ENCODE results near the gene CCDC91.
A peak's percentile ranks its signal among the peaks of the same experiment; 100 is the strongest.
"Not testable (repeated sequence)": the region's sequence is repeated elsewhere in the genome, so short reads cannot be mapped to it uniquely, and the experiment has no call there.

CCDC91 gene

GRCh38 chr12:28374556-28374955, 184.3 kb downstream of the CCDC91 start:
- DNase-seq, result no peak

DNA sequence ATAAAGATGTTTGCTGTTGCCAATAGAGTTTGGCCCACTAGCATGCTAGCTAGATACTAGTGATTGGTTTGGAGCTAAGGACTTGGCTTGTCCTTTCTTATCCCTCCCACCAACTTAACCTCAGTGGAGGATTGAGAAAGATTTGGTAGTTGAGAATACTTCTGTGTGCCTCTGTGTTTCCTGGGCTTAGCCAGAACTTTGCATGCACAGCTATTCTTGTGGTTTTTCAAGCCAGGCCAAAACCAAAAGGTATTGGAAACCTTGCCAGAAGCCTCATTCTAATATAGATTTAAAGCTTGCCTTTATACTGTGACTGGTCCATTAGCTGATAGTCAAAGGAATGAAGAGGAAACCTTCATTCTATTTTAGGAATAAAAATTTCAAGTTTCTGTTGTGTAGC, 188.5 kb downstream of the CCDC91 start:
- DNase-seq, result no peak

DNA sequence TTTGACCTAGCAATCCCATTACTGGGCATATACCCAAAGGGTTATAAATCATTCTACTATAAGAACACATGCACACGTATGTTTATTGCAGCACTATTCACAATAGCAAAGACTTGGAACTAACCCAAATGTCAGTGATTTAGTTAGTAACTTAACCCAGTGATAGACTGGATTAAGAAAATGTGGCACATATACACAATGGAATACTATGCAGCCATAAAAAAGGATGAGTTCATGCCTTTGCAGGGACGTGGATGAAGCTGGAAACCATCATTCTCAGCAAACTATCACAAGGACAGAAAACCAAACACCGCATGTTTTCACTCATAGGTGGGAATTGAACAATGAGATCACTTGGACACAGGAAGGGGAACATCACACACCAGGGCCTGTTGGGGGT, 189.5 kb downstream of the CCDC91 start:
- not testable (repeated sequence) for DNase-seq

GRCh38 chr12:28383368-28383767, 193.1 kb downstream of the CCDC91 start:
- no peak for DNase-seq

GRCh38 chr12:28388879-28389278, 198.6 kb downstream of the CCDC91 start:
- no peak for DNase-seq

GRCh38 chr12:28390206-28390605, 199.9 kb downstream of the CCDC91 start:
- no peak for DNase-seq

DNA sequence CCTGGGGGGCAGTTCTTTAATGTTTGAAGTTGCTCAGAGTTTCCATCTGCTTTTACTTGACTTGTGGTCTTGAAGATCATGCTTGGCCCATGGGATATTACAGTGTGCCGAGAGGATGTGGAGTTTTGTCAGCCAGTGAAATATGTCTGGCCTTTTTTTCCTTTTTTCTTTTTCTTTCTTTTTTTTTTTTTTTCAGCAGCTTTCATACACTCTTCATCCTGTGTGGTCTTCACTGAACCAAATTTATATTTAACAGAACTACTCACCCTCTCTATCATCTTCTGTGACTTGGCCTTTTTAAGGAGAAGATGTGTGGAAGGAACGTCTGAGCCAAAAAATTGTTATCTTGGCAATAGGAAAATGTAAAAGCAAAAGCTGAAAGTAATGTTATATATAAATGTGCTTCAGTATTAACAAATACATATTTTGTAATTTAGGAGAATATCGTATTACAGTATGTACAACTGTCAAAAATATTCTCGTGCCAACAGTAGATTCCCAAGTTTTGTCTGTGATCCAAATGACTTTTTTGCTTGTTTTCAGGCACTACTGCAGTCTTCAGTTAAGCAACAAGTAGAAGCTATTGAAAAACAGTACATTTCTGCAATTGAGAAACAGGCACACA, 200.6 kb downstream of the CCDC91 start:
- DNase-seq, result peak in 1 of 3 experiments; percentile 14

- DNase-seq, result no peak
Measured at GRCh38 chr12:28409892-28410291, 219.6 kb downstream of the CCDC91 start.

DNA sequence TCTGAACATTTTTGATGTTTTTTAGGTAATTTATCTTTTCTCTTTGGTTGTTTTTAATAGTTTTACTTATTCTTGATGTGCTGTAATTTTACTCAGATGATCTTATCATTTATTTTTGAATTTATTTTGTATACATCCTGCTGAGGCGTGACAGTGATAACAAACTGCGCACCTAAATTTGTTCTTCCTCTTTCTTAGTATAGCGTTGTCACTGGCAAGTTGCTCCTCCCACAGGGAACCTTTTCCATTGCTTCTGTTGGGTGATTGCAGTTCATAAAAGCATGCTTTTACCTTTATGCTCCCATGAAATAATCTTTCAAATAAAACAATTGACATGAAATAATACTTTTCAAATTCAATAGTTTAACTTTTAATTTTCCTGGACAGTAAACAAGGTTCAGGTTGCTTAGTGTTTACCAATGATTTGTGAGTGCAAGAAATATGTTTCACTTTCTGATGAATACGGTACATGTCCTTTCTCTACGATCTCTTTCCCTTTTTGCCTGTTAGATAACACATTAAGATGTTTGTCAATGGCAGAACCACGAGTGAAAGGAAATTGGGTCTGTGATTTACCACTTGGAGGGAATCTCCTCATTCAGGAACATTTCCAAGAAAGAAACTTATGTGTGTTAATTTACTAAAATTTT, 223.3 kb downstream of the CCDC91 start:
- DNase-seq, result no peak

DNA sequence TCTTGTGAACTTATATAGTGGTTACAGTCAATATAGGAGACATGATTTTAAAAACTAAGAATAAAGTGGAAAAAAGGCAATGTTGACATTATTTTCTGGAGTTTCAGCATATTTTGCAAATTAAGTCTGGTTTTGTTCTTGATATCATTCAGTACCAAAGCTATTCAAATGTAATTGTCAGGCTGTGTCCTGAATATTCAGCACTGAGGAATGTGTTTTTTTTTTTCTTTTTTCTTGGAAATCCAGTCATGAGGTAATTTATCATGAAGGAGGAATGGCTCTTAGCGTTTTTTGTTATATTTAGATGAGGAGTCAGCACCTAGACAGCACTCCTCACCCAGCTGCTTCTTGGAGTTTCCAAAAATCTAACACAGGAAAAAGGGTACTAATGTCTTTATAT, 225.5 kb downstream of the CCDC91 start:
- DNase-seq, result no peak

DNA sequence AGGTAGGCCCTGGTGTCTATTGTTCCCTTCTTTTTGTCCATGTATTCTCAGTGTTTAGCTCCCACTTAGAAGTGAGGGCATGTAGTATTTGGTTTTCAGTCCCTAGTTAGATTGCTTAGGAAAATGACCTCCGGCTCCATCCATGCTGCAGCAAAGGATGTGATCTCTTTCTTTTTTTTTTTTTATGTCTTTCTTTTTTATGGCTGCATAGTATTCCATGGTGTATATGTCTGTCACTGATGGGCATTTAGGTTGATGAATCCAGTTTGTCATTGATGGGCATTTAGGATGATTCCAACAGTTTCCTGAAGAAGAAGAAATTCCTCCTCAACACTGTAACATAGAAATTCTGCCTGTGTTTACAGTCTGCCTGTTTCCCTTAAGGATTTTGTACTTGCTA, 231.1 kb downstream of the CCDC91 start:
- no peak for DNase-seq

GRCh38 chr12:28424965-28425364, 234.7 kb downstream of the CCDC91 start:
- no peak for DNase-seq

- no peak for DNase-seq
Measured at GRCh38 chr12:28425526-28425925, 235.3 kb downstream of the CCDC91 start.

DNA sequence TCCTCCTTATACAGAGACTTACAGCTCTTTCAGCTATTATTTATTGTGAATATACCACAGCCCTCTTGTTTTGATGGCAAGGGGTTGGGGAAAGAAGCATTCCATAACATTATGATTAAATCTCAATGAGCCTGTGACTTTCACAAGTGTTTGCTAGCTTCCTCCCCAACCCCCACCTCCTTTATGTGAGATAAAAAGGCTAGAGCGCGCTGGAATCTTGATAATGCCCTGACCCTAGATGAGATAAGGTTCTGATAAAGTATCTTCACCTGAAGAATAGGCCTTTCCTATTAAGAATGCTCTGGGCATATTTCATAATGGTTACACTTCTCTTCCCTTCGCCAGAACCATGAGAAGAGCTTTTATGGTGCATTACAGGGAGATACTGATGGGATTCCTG, 236.8 kb downstream of the CCDC91 start:
- no peak for DNase-seq

DNA sequence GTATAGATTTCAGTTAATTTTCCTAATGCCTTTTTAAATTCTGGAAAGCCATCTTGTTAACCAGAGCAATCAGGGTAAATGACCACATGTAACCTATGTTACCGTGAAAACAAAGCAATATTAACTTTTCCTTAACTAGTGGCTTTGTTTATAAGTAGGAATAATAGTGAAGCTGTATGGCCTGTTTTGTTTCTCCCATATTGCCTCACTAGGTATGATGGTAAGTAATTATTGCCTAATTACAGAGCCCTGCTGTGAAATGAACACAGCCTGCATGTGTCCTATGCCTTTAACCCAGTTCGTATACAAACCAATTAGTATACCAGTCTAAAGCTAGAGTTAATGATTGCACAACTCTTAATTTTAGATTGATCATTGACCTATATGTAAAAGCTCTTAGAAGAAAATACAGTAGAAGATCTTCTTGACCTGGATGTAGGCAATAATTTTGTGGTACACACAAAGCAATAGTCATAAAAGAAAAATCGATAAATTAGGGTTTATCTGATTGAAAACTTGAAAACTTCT, 249.9 kb downstream of the CCDC91 start:
- DNase-seq, result peak in 2 of 3 experiments; percentile 35 to 86

DNA sequence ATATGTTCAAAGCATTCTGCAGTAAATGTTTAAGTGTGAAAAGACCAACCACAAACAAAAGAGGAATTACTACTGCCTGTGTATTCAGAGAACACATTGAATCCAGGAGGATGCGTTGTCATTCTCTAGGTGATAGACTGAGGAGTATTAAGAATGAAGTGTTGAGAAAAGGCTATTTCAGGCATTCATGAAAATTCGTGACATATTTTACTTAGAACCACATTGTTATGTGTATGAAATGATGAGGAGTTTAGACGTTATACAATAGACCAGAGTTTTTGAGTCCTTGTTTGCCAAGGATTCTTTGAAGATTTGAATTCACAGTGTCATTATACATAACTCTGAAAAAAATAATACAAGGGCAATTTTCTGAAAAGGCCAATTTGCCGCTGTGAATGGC, 251.8 kb downstream of the CCDC91 start:
- DNase-seq, result no peak

- peak; percentile 14 to 80 (median 36) for DNase-seq
Measured at GRCh38 chr12:28443337-28443736, 253.1 kb downstream of the CCDC91 start.

DNA sequence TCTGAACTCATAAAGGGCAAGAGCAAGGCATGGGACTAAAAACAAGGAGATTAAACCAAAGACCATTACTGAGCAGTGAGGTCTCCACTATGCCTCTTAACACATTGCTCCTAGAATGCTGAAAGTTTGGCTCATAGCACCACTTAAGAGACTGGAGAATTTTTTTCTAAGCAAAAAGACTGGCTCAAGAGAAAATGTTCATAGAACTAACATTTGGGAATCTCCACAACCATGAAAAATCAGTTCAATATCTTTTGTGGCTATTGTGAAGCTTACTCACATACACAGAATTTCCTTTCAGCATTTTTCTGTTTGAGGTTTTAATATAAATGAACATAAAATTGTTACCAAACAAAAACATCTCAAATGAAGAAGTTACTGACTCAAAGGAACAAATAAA, 255.8 kb downstream of the CCDC91 start:
- DNase-seq, result no peak

DNA sequence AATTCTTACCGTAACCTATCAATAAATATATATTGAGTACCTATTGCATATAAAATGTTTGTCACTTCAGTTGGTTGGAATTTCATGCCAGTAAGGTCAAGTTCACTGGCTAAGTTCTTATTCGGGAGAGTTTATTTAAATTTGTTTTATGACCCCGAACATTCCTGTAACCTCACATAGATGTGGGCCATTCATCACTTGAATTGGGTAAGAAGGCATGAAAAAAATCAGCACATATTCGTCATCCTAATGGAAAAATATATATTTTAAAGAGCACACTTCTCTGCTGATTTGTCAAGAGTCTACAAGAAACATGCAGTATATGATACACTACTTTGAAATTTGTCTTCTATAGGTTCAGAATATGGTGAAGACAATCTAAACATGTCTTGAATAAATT, 263.4 kb downstream of the CCDC91 start:
- no peak for DNase-seq

DNA sequence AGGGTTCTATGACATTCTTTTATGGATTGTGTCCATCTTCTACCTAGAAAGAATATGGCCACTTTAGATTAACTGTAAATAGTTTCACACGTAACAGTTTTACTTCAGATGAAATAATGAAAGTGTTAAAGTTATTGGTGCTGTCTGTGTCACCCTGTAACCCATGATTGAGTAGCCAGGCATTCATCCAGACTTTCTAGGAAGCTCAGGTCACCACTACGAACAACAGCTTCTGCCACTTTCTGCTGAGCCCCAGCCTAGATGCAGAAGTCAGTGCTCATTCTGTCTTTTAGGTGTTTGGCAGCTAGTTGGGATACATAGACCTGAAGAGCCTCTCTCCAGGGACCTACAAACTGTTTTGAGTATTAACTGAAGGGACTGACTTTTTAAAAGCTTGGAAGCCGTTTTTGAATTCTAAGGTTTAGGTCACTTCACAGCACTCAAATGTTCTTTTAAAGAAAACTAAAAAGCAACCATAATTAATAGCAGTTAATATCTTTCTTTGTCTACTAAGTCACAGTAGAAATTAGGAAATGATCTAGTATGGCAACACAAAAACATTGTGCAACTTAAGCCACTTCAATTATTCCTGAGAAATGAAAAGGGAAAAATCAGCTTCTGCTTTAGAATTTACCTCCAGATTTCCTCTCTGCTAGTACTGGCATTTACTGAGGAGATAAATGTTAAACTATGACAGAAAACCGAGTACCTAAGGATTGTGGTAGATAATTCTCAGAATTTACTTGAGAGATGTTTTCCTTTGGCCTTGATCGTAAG, 266.9 kb downstream of the CCDC91 start:
- DNase-seq, result no peak

DNA sequence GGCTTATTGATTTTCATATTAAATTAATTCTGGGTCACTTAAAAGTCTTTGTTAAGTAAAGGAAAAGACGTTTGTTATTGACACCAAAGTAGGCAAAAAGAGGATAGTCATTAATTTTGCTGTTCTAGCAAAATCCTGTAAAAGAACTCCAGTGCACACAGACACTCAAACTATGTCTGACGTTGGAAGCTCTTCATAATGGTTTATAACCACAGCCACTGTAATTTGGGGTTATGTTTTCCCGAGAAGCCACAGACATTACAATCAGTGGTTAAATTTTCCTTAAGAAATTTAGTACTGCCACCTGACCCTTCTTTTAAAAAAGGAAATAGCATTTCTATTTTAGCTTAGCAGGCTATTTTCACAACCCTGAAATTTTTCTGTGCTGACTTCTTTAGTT, 267.5 kb downstream of the CCDC91 start:
- no peak for DNase-seq

DNA sequence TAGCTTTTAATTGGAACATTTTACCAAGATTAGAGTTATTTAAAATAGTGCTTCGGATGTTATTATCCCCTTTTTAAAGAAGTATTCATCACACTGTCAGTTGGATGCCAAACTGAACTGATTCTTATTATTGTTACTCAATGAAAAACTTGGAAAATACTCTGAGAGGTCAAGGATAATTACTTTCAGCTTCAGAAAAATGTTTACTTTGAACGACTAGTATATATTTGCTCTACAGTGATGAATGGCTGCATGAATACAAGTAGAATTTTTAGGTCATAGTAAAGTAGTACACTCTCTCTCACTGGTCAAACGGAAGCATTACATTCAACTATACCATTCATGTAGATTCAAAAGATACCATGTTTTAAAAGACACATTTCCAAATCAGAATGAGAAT, 269.2 kb downstream of the CCDC91 start:
- peak in 1 of 3 experiments; percentile 14 for DNase-seq

DNA sequence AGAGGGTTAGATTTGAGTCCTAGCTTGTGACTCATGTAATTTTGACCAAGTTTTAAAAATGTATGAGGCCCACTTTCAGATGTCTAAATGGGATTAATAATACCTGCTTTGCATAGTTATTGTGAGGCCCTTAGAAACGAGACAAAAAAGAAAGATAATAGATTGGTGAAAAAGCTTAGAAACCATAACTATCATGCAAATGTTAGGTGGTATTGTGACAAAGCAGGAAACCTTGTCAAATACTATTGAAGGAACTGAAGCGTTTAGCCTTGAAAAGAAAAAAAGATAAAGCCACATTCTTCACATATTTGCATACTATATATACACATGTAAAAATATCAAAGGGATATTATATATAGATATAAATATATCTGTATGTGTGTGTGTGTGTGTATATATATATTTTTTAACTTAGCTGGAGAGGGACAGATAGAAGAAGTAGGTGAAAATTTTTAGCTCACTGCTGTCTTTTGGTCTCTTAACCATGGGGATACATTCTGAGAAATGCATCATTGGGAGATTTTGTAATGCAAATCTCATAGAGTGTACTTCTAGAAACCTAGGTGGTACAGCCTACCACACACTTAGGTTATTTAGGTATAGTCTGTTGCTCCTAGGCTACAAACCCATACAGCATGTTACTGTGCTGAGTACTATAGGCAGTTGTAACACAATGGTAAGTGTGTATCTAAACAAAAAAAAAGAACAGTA, 270.3 kb downstream of the CCDC91 start:
- no peak for DNase-seq
